GM12878 (cell line): ENCODE results near the gene ZNF548. TPM values are rescaled to one million over a fixed set of nuclear protein-coding genes. Genes with fewer than 3 reads are reported as not detected.

Experiments used
- ATAC-seq: fragments of 200-7000 bp; cut with Tn5 transposase; 3 replicates; pipeline ENCODE4 v1.9.1; 2020; ENCODE audit warnings: mild to moderate bottlenecking, moderate library complexity
- BruUV-seq: library from RNA; stranded (reverse); fragments of 400-500 nt; replicated peaks from 2 replicates; lab custom pipeline; 2021; lab: Mats Ljungman, UMichigan
- CTCF ChIA-PET: fragments of 300-600 bp; sonication (Branson Sonifier 250); formaldehyde crosslinking; extraction: SDS; loops from one replicate; lab custom pipeline; 2021; ENCODE audit warnings: inconsistent platforms; lab: Yijun Ruan, JAX
- POLR2A ChIA-PET: fragments of 350-600 bp; formaldehyde crosslinking; extraction: SDS; loops from one replicate; lab custom pipeline; 2021; ENCODE audit warnings: inconsistent platforms; lab: Charles Lee
- RAD21 ChIA-PET: fragments of 300-600 bp; sonication (Branson Sonifier 250); formaldehyde crosslinking; loops from one replicate; lab custom pipeline; 2023; ENCODE audit warnings: antibody characterized with exemption; ENCODE audit not compliant: unreplicated experiment; lab: Charles Lee
- SMC1A ChIA-PET: fragments of 300-600 bp; sonication (Branson Sonifier 250); formaldehyde crosslinking; loops from one replicate; lab custom pipeline; 2023; ENCODE audit not compliant: unreplicated experiment, uncharacterized antibody; lab: Charles Lee
- DNase-seq: peaks from one replicate; pipeline ENCODE4 v3.0.0-alpha.2; 2011; ENCODE audit warnings: low read depth, low spot score
- FAIRE-seq: peaks from 3 replicates; lab custom pipeline; 2011; peaks lifted over from hg19 to GRCh38; lab: Jason Lieb, UNC
- H2AFZ ChIP-seq: 2 replicates; pipeline ENCODE4 v1.6.0; 2011; ENCODE audit warnings: low read depth, low read length, control low read depth; ENCODE audit not compliant: control insufficient read depth
- H3K27ac ChIP-seq: 2 replicates; pipeline ENCODE4 v1.5.1; 2011; ENCODE audit warnings: control low read depth; ENCODE audit not compliant: control insufficient read depth, insufficient read depth
- H3K27me3 ChIP-seq, 2 experiments: replicated peaks in 1 of 2; 2 replicates each; pipeline versions ENCODE4 v1.6.0 to v1.6.1; 2011; ENCODE audit warnings: low read length in 1 of 2; ENCODE audit not compliant: control insufficient read depth in 2 of 2, insufficient read depth in 2 of 2
- H3K36me3 ChIP-seq, 2 experiments: 2 replicates each; pipeline ENCODE4 v1.5.1; 2011; ENCODE audit warnings: low read length in 1 of 2; ENCODE audit not compliant: control insufficient read depth in 2 of 2, insufficient read depth in 2 of 2
- H3K4me1 ChIP-seq: 2 replicates; pipeline ENCODE4 v1.6.1; 2011; ENCODE audit warnings: mild to moderate bottlenecking, low read length, moderate library complexity, mixed read lengths; ENCODE audit not compliant: control insufficient read depth, insufficient read depth
- H3K4me2 ChIP-seq: 2 replicates; pipeline ENCODE4 v1.6.0; 2011; ENCODE audit warnings: control low read depth; ENCODE audit not compliant: control insufficient read depth, insufficient read depth
- H3K4me3 ChIP-seq: fragments of 200-600 bp; sonication (generic); 2 replicates; pipeline ENCODE4 v1.5.1; 2016
- H3K79me2 ChIP-seq: 2 replicates; pipeline ENCODE4 v1.6.0; 2011; ENCODE audit warnings: low read length; ENCODE audit not compliant: control insufficient read depth, insufficient read depth
- H3K9ac ChIP-seq: 2 replicates; pipeline ENCODE4 v1.8.0; 2011; ENCODE audit warnings: low read length, control low read depth, mixed read lengths; ENCODE audit not compliant: control insufficient read depth, insufficient read depth
- H3K9me3 ChIP-seq: replicated peaks from 3 replicates; pipeline ENCODE4 v1.5.1; 2011; ENCODE audit warnings: mild to moderate bottlenecking, low read length; ENCODE audit not compliant: control insufficient read depth, insufficient read depth
- H4K20me1 ChIP-seq: 2 replicates; pipeline ENCODE4 v1.6.0; 2011; ENCODE audit not compliant: control insufficient read depth, insufficient read depth
- BMI1 ChIP-seq: fragments of 450-650 bp; IDR thresholded peaks from 2 replicates; pipeline ENCODE4 v1.6.1; 2016; ENCODE audit warnings: mild to moderate bottlenecking, moderate library complexity, borderline replicate concordance
- BRCA1 ChIP-seq: IDR thresholded peaks from 2 replicates; pipeline ENCODE4 v1.6.1; 2011; ENCODE audit warnings: low read depth, low read length, improper control_type of control experiment
- EZH2 ChIP-seq: IDR thresholded peaks from 2 replicates; pipeline ENCODE4 v1.6.1; 2012; ENCODE audit warnings: low read depth, mild to moderate bottlenecking, control low read depth, inconsistent platforms, low read length, borderline replicate concordance; ENCODE audit not compliant: control insufficient read depth
- HCFC1 ChIP-seq: fragments of 150-350 bp; IDR thresholded peaks from 2 replicates; pipeline ENCODE4 v1.6.1; 2014; ENCODE audit warnings: low read length
- MYC ChIP-seq: IDR thresholded peaks from 2 replicates; pipeline ENCODE4 v1.6.1; 2011; ENCODE audit warnings: mild to moderate bottlenecking, low read length, moderate library complexity, inconsistent platforms; ENCODE audit not compliant: insufficient read depth, insufficient replicate concordance, insufficient read length, severe bottlenecking
- NFXL1 ChIP-seq: fragments of 450-650 bp; IDR thresholded peaks from 2 replicates; pipeline ENCODE4 v1.6.1; 2017; ENCODE audit warnings: antibody characterized with exemption, mild to moderate bottlenecking, borderline replicate concordance
- NFYA ChIP-seq: IDR thresholded peaks from 2 replicates; pipeline ENCODE4 v1.6.1; 2011; ENCODE audit warnings: low read depth, mild to moderate bottlenecking, low read length, improper control_type of control experiment, borderline replicate concordance
- POU2F2 ChIP-seq: IDR thresholded peaks from 3 replicates; pipeline ENCODE4 v1.6.1; 2011; ENCODE audit warnings: low read depth, mild to moderate bottlenecking, low read length, borderline replicate concordance
- SIN3A ChIP-seq: IDR thresholded peaks from 2 replicates; pipeline ENCODE4 v1.6.1; 2012; ENCODE audit warnings: low read depth, low read length, improper control_type of control experiment
- TARDBP ChIP-seq: IDR thresholded peaks from 2 replicates; pipeline ENCODE4 v1.6.1; 2016; ENCODE audit warnings: borderline replicate concordance
- ZNF274 ChIP-seq: IDR thresholded peaks from one replicate; pipeline ENCODE4 v1.8.0; 2011; ENCODE audit not compliant: insufficient read length, insufficient read depth
- WGBS: methylation state at CpG from one replicate; pipeline ENCODE4 v1.1.6; 2016; ENCODE audit warnings: low lambda C conversion rate; ENCODE audit not compliant: insufficient replicate concordance, insufficient coverage; ENCODE audit errors: missing lambda C conversion rate; 5-methylcytosine and 5-hydroxymethylcytosine counted together
- in situ Hi-C: fragments of 300-500 bp; cut with MboI; formaldehyde crosslinking; loops from 9 replicates; pipeline ENCODE4 v1.14.3; 2018; ENCODE audit warnings: mixed read lengths
- intact Hi-C: fragments of 100-400 bp; cut with micrococcal nuclease; formaldehyde crosslinking; loops from one replicate; pipeline ENCODE4 v1.14.2; 2022; ENCODE audit not compliant: unreplicated experiment
- polyA plus RNA-seq, 11 experiments: library from polyadenylated mRNA; depleted of rRNA in 4 of 11; unstranded in 6 of 11; stranded (reverse) in 5 of 11; fragments of >200 nt; fragmentation: Nextera tagmentation in 4 of 11; fragmentation: Illumina TruSeq in 1 of 11; extraction: Ambion mirVana in 4 of 11; extraction: Trizol in 1 of 11; gene quantifications; 1 replicate in 1 of 11; 2 replicates in 10 of 11; pipeline versions ENCODE4 v1.2.1 to v1.2.3, GENCODE V29; 2011 to 2016; ENCODE audit warnings: inconsistent platforms in 2 of 11, missing spikeins in 2 of 11, low read depth in 1 of 11
- total RNA-seq, 4 experiments: library from RNA; depleted of rRNA in 3 of 4; stranded (reverse); fragments of >200 nt in 3 of 4; fragmentation: Illumina TruSeq in 1 of 4; extraction: Trizol in 1 of 4; gene quantifications; 2 replicates each; pipeline versions ENCODE4 v1.2.1 to v1.2.3, GENCODE V29; 2013 to 2021
- TF ChIP-seq, protein P1 (sequence below): fragments of 450-650 bp; IDR thresholded peaks from 2 replicates; pipeline ENCODE4 v1.6.1; 2014; ENCODE audit warnings: mild to moderate bottlenecking
- TF ChIP-seq, protein P2 (sequence below): fragments of 450-650 bp; IDR thresholded peaks from 2 replicates; pipeline ENCODE4 v1.6.1; 2016; ENCODE audit warnings: mild to moderate bottlenecking, moderate library complexity, borderline replicate concordance
- TF ChIP-seq, protein P3 (sequence below): fragments of 450-650 bp; IDR thresholded peaks from 2 replicates; pipeline ENCODE4 v1.6.1; 2016; ENCODE audit warnings: mild to moderate bottlenecking

The ZNF548 gene
- total and polyA plus RNA-seq, 10 of the 15 experiments (the other 5 are each of a cell fraction or from before 2014, with no cell fraction given) = 3.9 to 44.8 (median 16.5) TPM

DNA sequence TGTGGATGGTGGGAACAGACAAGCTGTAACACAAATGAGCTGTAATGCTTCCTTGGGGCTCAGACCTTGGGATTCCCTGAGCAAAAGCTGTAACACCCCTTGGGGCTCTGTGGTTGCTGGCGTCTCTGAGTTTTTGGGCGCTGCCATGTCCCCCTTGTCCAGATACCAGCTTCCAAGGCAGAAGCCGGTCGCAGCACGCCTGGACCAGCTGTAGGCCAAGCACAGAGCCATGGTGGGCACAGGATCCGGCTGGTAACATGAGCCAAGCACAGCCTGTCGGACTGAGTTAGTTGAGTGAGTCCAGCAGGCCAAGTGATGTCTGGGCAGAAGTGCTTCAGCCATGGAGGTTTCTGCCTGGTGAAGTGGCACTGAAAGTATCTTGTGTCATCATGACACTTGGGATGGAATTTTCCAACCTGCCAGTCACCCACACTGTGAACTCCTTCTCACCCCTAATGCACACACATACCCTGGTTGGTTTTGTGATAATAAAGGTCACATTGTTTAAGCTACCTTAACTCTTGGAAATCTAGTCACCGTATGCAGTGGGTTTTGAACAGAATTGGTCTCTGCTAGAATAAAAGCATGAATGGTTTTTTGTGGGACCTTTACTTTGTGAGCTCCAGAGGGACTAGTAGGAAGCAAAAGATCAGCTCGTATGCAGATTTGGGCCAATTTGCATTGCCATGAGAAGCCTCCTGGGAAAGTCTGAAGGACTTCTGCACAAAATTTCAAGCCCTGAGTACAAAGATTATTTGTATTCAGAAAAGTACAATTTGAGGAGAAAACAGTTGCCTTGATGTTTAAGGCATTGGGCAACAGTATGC lies 14.3 kb downstream of the ZNF548 start:
- H3K27me3 ChIP-seq = no peaks in the 10 kb centered on the region
- ATAC-seq = no peak
- WGBS = 93% methylated on average over 9 of the region's 9 CpGs
- POLR2A ChIA-PET = interaction anchor here (0.5 to 0.6 kb wide), 2 partner anchors 28 to 323 kb away, joined by 6 to 7 read pairs; partner anchors contain the start of gene ZNF671
- H3K4me1 ChIP-seq = no peaks in the 10 kb centered on the region
- intact Hi-C loops = loop anchor here (10.0 kb wide), 1 partner anchor 481 kb away; the partner anchor contains the start of gene ZNF814
- no peak for TF ChIP-seq BMI1
- TF ChIP-seq, protein P1, sequence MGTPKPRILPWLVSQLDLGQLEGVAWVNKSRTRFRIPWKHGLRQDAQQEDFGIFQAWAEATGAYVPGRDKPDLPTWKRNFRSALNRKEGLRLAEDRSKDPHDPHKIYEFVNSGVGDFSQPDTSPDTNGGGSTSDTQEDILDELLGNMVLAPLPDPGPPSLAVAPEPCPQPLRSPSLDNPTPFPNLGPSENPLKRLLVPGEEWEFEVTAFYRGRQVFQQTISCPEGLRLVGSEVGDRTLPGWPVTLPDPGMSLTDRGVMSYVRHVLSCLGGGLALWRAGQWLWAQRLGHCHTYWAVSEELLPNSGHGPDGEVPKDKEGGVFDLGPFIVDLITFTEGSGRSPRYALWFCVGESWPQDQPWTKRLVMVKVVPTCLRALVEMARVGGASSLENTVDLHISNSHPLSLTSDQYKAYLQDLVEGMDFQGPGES = no peak
- TF ChIP-seq EZH2 = no peak
- no peak for TF ChIP-seq NFXL1
- TF ChIP-seq ZNF274 = no peak
- no peak for TF ChIP-seq SIN3A
- no peak for TF ChIP-seq POU2F2
- TF ChIP-seq, protein P2, sequence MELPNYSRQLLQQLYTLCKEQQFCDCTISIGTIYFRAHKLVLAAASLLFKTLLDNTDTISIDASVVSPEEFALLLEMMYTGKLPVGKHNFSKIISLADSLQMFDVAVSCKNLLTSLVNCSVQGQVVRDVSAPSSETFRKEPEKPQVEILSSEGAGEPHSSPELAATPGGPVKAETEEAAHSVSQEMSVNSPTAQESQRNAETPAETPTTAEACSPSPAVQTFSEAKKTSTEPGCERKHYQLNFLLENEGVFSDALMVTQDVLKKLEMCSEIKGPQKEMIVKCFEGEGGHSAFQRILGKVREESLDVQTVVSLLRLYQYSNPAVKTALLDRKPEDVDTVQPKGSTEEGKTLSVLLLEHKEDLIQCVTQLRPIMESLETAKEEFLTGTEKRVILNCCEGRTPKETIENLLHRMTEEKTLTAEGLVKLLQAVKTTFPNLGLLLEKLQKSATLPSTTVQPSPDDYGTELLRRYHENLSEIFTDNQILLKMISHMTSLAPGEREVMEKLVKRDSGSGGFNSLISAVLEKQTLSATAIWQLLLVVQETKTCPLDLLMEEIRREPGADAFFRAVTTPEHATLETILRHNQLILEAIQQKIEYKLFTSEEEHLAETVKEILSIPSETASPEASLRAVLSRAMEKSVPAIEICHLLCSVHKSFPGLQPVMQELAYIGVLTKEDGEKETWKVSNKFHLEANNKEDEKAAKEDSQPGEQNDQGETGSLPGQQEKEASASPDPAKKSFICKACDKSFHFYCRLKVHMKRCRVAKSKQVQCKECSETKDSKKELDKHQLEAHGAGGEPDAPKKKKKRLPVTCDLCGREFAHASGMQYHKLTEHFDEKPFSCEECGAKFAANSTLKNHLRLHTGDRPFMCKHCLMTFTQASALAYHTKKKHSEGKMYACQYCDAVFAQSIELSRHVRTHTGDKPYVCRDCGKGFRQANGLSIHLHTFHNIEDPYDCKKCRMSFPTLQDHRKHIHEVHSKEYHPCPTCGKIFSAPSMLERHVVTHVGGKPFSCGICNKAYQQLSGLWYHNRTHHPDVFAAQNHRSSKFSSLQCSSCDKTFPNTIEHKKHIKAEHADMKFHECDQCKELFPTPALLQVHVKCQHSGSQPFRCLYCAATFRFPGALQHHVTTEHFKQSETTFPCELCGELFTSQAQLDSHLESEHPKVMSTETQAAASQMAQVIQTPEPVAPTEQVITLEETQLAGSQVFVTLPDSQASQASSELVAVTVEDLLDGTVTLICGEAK = no peak
- no peak for TF ChIP-seq HCFC1
- TF ChIP-seq MYC = no peak
- TF ChIP-seq NFYA = no peak
- TF ChIP-seq, protein P3, sequence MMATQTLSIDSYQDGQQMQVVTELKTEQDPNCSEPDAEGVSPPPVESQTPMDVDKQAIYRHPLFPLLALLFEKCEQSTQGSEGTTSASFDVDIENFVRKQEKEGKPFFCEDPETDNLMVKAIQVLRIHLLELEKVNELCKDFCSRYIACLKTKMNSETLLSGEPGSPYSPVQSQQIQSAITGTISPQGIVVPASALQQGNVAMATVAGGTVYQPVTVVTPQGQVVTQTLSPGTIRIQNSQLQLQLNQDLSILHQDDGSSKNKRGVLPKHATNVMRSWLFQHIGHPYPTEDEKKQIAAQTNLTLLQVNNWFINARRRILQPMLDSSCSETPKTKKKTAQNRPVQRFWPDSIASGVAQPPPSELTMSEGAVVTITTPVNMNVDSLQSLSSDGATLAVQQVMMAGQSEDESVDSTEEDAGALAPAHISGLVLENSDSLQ = no peak
- TF ChIP-seq TARDBP = no peak
- no peak for TF ChIP-seq BRCA1
- TF ChIP-seq, all 136 proteins: peak for 0
- DNase-seq (no peak), FAIRE-seq (no peak)
- SMC1A ChIA-PET = interaction anchor here (0.7 to 0.9 kb wide), 2 partner anchors 14 to 428 kb away, joined by 3 read pairs; no protein-coding TSS in a partner anchor
- in situ Hi-C loops = no loop called here
- Histone ChIP-seq H3K36me3 (peaks cover 1 to 3% of the 10 kb centered on the region in 2 experiments; a peak in 3 of 4 replicates), H3K4me2 (no peak overlapping the region), H2AFZ (no peak overlapping the region), H3K9me3 (no peaks in the 10 kb centered on the region; the same call in 1 of the 3 replicates), H3K79me2 (no peaks in the 10 kb centered on the region), H3K4me3 (no peak overlapping the region), H3K27ac (no peak overlapping the region), H3K9ac (no peak overlapping the region), H4K20me1 (no peaks in the 10 kb centered on the region)
- RAD21 ChIA-PET = no interaction called here
- CTCF ChIA-PET = interaction anchor here (0.7 to 3.1 kb wide), 4 partner anchors 10 to 23 kb away, joined by 3 to 8 read pairs (median 4); no protein-coding TSS in a partner anchor
- no TSS peak for BruUV-seq
